HG03575 (cell line): Measurements from ENCODE around the gene EEPD1.

Experiments
- ATAC-seq: cut with Tn5 transposase; IDR thresholded peaks from one replicate; pipeline ENCODE4 v1.9.1; 2021; ENCODE audit not compliant: unreplicated experiment, insufficient number of reproducible peaks, low FRiP score; ENCODE audit errors: extremely low read depth

EEPD1 gene

GRCh38 chr7:36151921-36152755, 916 bp upstream of the EEPD1 start:
- ATAC-seq, result no peak

- peak; percentile 4 for ATAC-seq
These were observed 580 bp downstream of the EEPD1 start for GRCh38 chr7:36153571-36154097.

- no peak for ATAC-seq
These were observed 1.5 kb downstream of the EEPD1 start for GRCh38 chr7:36154255-36155212.

GRCh38 chr7:36155811-36156361, 2.8 kb downstream of the EEPD1 start:
- ATAC-seq, result no peak

DNA sequence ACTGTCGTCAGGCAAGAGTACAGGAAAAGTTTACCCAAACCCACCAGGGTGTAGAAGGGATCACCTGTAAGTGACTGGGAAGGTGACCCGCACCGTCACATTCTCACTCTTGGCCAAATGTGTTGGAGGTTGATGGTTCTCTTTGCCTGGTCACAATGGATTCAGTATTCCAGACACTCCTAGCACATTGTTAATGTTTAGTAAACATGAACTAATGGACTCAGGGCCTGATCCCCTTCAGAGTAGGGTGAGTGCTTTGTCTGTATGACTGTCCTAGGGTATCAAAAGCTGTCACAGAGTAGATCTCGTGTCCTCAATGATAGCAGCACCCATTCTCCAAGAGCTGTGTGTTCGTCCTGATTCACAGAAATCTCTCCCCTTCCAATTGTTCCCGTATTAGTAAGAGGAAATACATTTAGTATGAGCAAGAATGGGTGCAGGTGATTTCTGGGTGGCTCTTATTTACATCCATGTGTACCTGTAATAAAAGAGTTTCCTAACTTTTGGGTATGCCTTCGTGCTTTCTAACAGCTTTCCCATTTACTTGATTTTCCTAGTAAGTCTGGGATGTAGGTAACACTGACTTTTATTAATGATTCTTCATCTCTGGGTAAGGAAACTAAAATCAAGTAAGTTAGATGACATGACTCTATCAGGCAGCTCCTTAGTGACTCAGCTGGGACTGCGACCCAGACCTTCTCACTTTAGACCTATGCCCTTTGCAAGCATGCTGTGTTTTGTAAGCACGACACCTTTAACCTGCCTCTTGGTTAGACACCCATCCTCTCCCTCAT, 4.7 kb downstream of the EEPD1 start:
- no peak for ATAC-seq

- no peak for ATAC-seq
These were observed 5.2 kb downstream of the EEPD1 start for GRCh38 chr7:36158321-36158605.

DNA sequence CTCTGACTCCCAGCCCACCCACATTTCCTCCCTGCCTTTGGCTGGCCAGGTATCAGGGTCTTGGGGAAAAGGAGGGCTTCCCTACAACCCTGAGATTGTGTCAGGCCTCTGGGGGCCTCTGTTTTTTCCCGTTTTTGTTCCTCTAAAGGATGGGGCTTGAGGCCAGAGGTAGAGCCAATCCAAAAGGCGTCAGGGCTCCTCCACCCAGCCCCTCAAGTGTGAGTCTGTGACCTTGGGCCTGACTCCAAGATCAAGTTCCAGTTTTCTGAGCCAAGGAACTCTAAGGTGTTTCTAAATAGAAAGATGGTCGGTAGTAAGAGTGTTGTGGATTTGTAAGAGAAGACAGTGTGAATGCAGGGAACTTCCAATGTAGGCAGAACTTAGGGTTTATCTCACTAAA, 6.6 kb downstream of the EEPD1 start:
- ATAC-seq, result no peak

DNA sequence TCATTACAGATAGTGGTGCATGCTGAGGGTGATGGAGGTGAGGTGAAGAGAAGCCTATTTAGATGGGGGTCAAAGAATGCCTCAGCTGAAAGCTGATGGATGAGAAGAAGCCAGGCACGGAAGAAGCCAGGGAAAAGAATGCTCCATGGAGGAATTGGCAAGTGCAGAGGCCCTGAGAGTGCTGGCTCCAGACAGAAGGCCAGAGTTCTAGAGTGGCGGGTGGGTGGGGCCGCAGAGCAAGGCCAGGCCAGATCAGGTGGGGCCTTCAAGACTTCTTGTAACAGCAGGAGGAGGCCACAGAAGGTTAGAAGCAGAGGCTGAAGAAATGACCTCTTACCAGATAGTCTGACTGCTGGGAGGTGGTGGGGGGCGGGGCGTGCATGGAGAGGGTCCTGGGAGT, 7.3 kb downstream of the EEPD1 start:
- no peak for ATAC-seq

- ATAC-seq, result no peak
These were observed 8.9 kb downstream of the EEPD1 start for GRCh38 chr7:36161996-36162395.

GRCh38 chr7:36165059-36165458, 12.0 kb downstream of the EEPD1 start:
- no peak for ATAC-seq

DNA sequence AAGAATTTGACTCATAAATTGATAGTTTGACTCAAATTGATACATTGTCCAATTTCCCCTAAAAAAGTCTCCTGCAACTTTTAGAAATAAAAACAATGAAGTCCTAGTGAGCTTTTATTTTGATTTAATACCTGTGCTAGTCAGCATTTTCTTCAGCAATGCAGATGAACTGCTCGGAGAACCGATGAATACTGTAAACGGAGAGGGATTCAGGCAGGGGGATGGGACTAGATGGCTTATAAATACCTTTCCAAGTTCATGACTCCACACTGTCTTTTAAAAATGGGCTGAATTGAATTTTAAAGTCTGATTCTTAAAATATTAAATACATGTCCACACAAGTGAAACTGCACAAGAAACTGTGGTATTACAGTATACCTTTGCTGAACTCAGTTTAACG, 12.7 kb downstream of the EEPD1 start:
- no peak for ATAC-seq

DNA sequence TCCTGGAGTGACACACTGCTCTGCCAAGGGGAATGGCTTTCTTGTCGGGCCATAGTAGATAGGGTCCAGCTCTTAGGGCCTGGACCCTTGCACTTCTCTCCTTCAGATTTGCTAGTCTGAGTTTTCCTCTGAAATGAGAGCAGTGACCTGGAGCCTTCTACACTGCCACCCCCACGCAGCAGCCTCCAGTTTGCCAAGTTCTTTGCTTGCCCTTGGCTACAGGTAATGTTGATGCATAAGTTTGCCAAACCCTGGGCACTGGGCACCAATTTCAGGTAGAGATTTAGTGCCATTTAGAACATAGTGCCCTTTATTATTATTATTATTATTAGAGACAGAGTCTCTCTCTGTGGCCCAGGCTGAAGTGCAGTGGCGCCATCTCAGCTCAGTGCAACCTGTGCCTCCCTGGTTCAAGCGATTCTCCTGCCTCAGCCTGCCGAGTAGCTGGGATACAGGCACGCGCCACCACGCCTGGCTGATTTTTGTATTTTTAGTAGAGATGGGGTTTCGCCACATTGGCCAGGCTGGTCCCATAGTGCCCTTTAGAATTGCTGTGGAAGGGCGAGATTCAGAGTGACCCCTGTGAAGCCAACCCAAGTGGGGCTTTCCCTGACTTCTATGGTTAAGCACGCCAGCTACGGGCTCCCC, 14.5 kb downstream of the EEPD1 start:
- no peak for ATAC-seq

- ATAC-seq, result peak; percentile 58
These were observed 18.4 kb downstream of the EEPD1 start for GRCh38 chr7:36171503-36171902.

GRCh38 chr7:36175886-36176285, 22.8 kb downstream of the EEPD1 start:
- ATAC-seq, result no peak

- ATAC-seq, result no peak
These were observed 23.6 kb downstream of the EEPD1 start for GRCh38 chr7:36176697-36177096.

- no peak for ATAC-seq
These were observed 27.1 kb downstream of the EEPD1 start for GRCh38 chr7:36180121-36180520.

GRCh38 chr7:36181668-36182067, 28.6 kb downstream of the EEPD1 start:
- no peak for ATAC-seq

GRCh38 chr7:36182854-36183604, 30.0 kb downstream of the EEPD1 start:
- no peak for ATAC-seq
